IMR-90 (cell line): ENCODE data around the gene BMP8A. TPM values are rescaled to one million over a fixed set of nuclear protein-coding genes. Genes with fewer than 3 reads are reported as not detected.

Experiments
- ATAC-seq: fragments of 200-7000 bp; cut with Tn5 transposase; 2 replicates; pipeline ENCODE4 v1.9.1; 2020; ENCODE audit warnings: low read depth, mild to moderate bottlenecking, moderate library complexity
- BruUV-seq: library from RNA; stranded (reverse); fragments of 400-500 nt; replicated peaks from 2 replicates; lab custom pipeline; 2021; lab: Mats Ljungman, UMichigan
- CTCF ChIA-PET: fragments of 300-600 bp; formaldehyde crosslinking; extraction: SDS; loops from one replicate; lab custom pipeline; 2021; ENCODE audit warnings: antibody characterized with exemption; lab: Yijun Ruan, JAX
- POLR2A ChIA-PET: fragments of 300-600 bp; sonication (Branson Sonifier 250); formaldehyde crosslinking; loops from one replicate; lab custom pipeline; 2022; ENCODE audit warnings: antibody characterized with exemption; ENCODE audit not compliant: unreplicated experiment; lab: Charles Lee
- DNase-seq: peaks from one replicate; pipeline ENCODE4 v3.0.0; 2013
- H2AFZ ChIP-seq: replicated peaks from 2 replicates; pipeline ENCODE3; 2013; ENCODE audit warnings: low read length, mild to moderate bottlenecking; ENCODE audit not compliant: poor library complexity
- H2AK5ac ChIP-seq: 2 replicates; pipeline ENCODE4 v1.6.1; 2013; ENCODE audit warnings: low read depth, low read length, inconsistent platforms
- H2AK9ac ChIP-seq: replicated peaks from 2 replicates; pipeline ENCODE3; 2013; ENCODE audit warnings: mild to moderate bottlenecking, low read depth, low read length, moderate library complexity; ENCODE audit not compliant: poor library complexity
- H2BK120ac ChIP-seq: 2 replicates; pipeline ENCODE4 v1.6.1; 2013; ENCODE audit warnings: low read depth, low read length, inconsistent platforms
- H2BK15ac ChIP-seq: 3 replicates; pipeline ENCODE4 v1.6.1; 2013; ENCODE audit warnings: low read depth, low read length, inconsistent platforms
- H2BK20ac ChIP-seq: 2 replicates; pipeline ENCODE4 v1.6.1; 2013; ENCODE audit warnings: low read depth, mild to moderate bottlenecking, inconsistent platforms, low read length, moderate library complexity
- H2BK5ac ChIP-seq: 2 replicates; pipeline ENCODE4 v1.6.1; 2013; ENCODE audit warnings: mild to moderate bottlenecking, low read depth, low read length, inconsistent platforms; ENCODE audit not compliant: poor library complexity, severe bottlenecking
- H3K14ac ChIP-seq: replicated peaks from 2 replicates; pipeline ENCODE4 v1.6.1; 2013; ENCODE audit warnings: low read depth, low read length, inconsistent platforms
- H3K18ac ChIP-seq: 2 replicates; pipeline ENCODE4 v1.6.1; 2013; ENCODE audit warnings: low read depth, low read length, control low read depth
- H3K23ac ChIP-seq: 2 replicates; pipeline ENCODE4 v1.6.1; 2013; ENCODE audit warnings: low read depth, low read length, inconsistent platforms
- H3K27ac ChIP-seq: 2 replicates; pipeline ENCODE4 v1.5.1; 2013; ENCODE audit warnings: mild to moderate bottlenecking, control low read depth, low read length; ENCODE audit not compliant: insufficient read depth
- H3K27me3 ChIP-seq: 2 replicates; pipeline ENCODE4 v1.6.1; 2013; ENCODE audit warnings: low read length; ENCODE audit not compliant: control insufficient read depth, insufficient read depth
- H3K36me3 ChIP-seq: 2 replicates; pipeline ENCODE4 v1.6.1; 2013; ENCODE audit warnings: low read length, mixed read lengths; ENCODE audit not compliant: control insufficient read depth, insufficient read depth
- H3K4ac ChIP-seq: 2 replicates; pipeline ENCODE4 v1.6.1; 2013; ENCODE audit warnings: low read depth, low read length, inconsistent platforms
- H3K4me1 ChIP-seq: 2 replicates; pipeline ENCODE4 v1.6.1; 2013; ENCODE audit warnings: low read length, mixed read lengths; ENCODE audit not compliant: control insufficient read depth, insufficient read depth
- H3K4me2 ChIP-seq: 2 replicates; pipeline ENCODE4 v1.6.1; 2013; ENCODE audit warnings: low read depth, mild to moderate bottlenecking, control low read depth, low read length, moderate library complexity
- H3K4me3 ChIP-seq: 2 replicates; pipeline ENCODE4 v1.5.1; 2013; ENCODE audit warnings: low read depth, mild to moderate bottlenecking, control low read depth, low read length, moderate library complexity; ENCODE audit not compliant: insufficient read depth
- H3K56ac ChIP-seq: 2 replicates; pipeline ENCODE4 v1.6.1; 2013; ENCODE audit warnings: low read length, inconsistent platforms; ENCODE audit not compliant: insufficient read depth; ENCODE audit errors: extremely low read depth
- H3K79me1 ChIP-seq, 2 experiments: 2 replicates each; pipeline ENCODE4 v1.6.1; 2013; ENCODE audit warnings: low read length in 2 of 2, inconsistent platforms in 1 of 2, low read depth in 1 of 2
- H3K9ac ChIP-seq: 2 replicates; pipeline ENCODE4 v1.6.1; 2013; ENCODE audit warnings: low read depth, low read length, control low read depth
- H3K9me1 ChIP-seq: 2 replicates; pipeline ENCODE4 v1.6.1; 2013; ENCODE audit warnings: low read length, inconsistent platforms; ENCODE audit not compliant: insufficient read depth
- H3K9me3 ChIP-seq: 2 replicates; pipeline ENCODE4 v1.6.1; 2013; ENCODE audit warnings: low read length; ENCODE audit not compliant: control insufficient read depth, insufficient read depth
- H4K20me1 ChIP-seq: 2 replicates; pipeline ENCODE4 v1.6.1; 2013; ENCODE audit warnings: low read length, inconsistent platforms; ENCODE audit not compliant: insufficient read depth
- H4K5ac ChIP-seq: 2 replicates; pipeline ENCODE4 v1.6.1; 2013; ENCODE audit warnings: mild to moderate bottlenecking, low read depth, low read length, control low read depth
- H4K8ac ChIP-seq, 2 experiments: 2 replicates each; pipeline ENCODE4 v1.6.1; 2013; ENCODE audit warnings: low read depth in 2 of 2, low read length in 2 of 2, control low read depth in 1 of 2, inconsistent platforms in 1 of 2
- H4K91ac ChIP-seq: 2 replicates; pipeline ENCODE4 v1.6.1; 2013; ENCODE audit warnings: low read depth, low read length, inconsistent platforms; ENCODE audit not compliant: insufficient read depth
- CHD1 ChIP-seq: IDR thresholded peaks from 2 replicates; pipeline ENCODE4 v1.6.1; 2012; ENCODE audit warnings: low read depth, low read length, improper control_type of control experiment
- USF2 ChIP-seq: fragments of 150-350 bp; IDR thresholded peaks from 2 replicates; pipeline ENCODE4 v1.6.1; 2017; ENCODE audit warnings: mild to moderate bottlenecking, antibody characterized with exemption, low read length, low read depth
- WGBS, 2 experiments: methylation state at CpG; one replicate each; pipeline versions ENCODE4 v1.1.5 to v1.1.7; 2013; ENCODE audit warnings: missing lambda C conversion rate in 2 of 2; ENCODE audit not compliant: insufficient read length in 1 of 2; ENCODE audit errors: extremely low coverage in 2 of 2; 5-methylcytosine and 5-hydroxymethylcytosine counted together
- dilution Hi-C: fragments of 300-500 bp; cut with HindIII; formaldehyde crosslinking; loops from one replicate; pipeline ENCODE4 v1.14.3; 2018; ENCODE audit warnings: low sequenced_read_pairs; ENCODE audit not compliant: unreplicated experiment
- in situ Hi-C: fragments of 300-500 bp; cut with MboI; formaldehyde crosslinking; loops from 3 replicates; pipeline ENCODE4 v1.14.3; 2019; ENCODE audit warnings: low sequenced_read_pairs, inconsistent platforms, mixed read lengths
- intact Hi-C: fragments of 100-400 bp; cut with micrococcal nuclease; formaldehyde crosslinking; loops from 2 replicates; pipeline ENCODE4 v1.10.0; 2022
- polyA plus RNA-seq, 3 experiments: library from polyadenylated mRNA; depleted of rRNA; stranded (reverse); fragments of >200 nt; gene quantifications; 2 replicates each; pipeline ENCODE4 v1.2.3, GENCODE V29; 2012; ENCODE audit warnings: low replicate concordance in 1 of 3
- total RNA-seq: library from RNA; depleted of rRNA; stranded (reverse); fragments of >200 nt; gene quantifications from 2 replicates; pipeline ENCODE4 v1.2.3, GENCODE V29; 2012

Gene BMP8A
- total and polyA plus RNA-seq, 2 of the 4 experiments (the other 2 are of a cell fraction), result not detected

GRCh38 chr1:39542924-39543323, 51.5 kb downstream of the BMP8A start:
- no peak overlapping the region for H4K91ac ChIP-seq
- no peak overlapping the region for H2BK120ac ChIP-seq
- POLR2A ChIA-PET, result no interaction called here
- no peak overlapping the region for H2AK5ac ChIP-seq
- CTCF ChIA-PET, result interaction anchor here (1.0 to 1.5 kb wide), 2 partner anchors 12 to 444 kb away, joined by 4 to 5 read pairs; no protein-coding TSS in a partner anchor
- peaks cover 22% of the 10 kb centered on the region for H3K36me3 ChIP-seq
- no TSS peak for BruUV-seq
- H3K18ac ChIP-seq, result no peak overlapping the region
- H4K5ac ChIP-seq, result no peak overlapping the region
- H3K9ac ChIP-seq, result no peak overlapping the region
- no CpG with 5 or more reads among the region's 5 CpGs for WGBS, 2 experiments
- ATAC-seq, result no peak
- 0 out of 4 replicates have a peak, but pooled peaks cover 0 to 7% of the 10 kb centered on the region in 2 experiments for H3K79me1 ChIP-seq
- no peaks in the 10 kb centered on the region for H3K27me3 ChIP-seq
- no peak overlapping the region for H2AK9ac ChIP-seq
- no peak overlapping the region for H2AFZ ChIP-seq
- H3K9me1 ChIP-seq, result peaks cover 6% of the 10 kb centered on the region; the same call in 1 of the 2 replicates
- H3K4ac ChIP-seq, result no peak overlapping the region
- no peak overlapping the region for H3K14ac ChIP-seq
- H3K9me3 ChIP-seq, result no peaks in the 10 kb centered on the region
- intact Hi-C loops, result no loop called here
- no peak overlapping the region for H2BK15ac ChIP-seq
- H4K8ac ChIP-seq, result no peak overlapping the region
- dilution Hi-C loops, result no loop called here
- in situ Hi-C loops, result loop anchor here (25.0 kb wide), 1 partner anchor 681 kb away; the partner anchor contains the start of genes MYCBP and RRAGC
- H2BK20ac ChIP-seq, result no peak overlapping the region
- H4K20me1 ChIP-seq, result peaks cover 6% of the 10 kb centered on the region
- H2BK5ac ChIP-seq, result no peak overlapping the region
- H3K27ac ChIP-seq, result no peak overlapping the region
- no peak overlapping the region for H3K4me3 ChIP-seq
- no peak overlapping the region for H3K23ac ChIP-seq
- no peak for TF ChIP-seq CHD1
- TF ChIP-seq USF2, result no peak
- DNase-seq, result no peak
- H3K4me1 ChIP-seq, result peaks cover 3% of the 10 kb centered on the region
- H3K56ac ChIP-seq, result no peak overlapping the region
- H3K4me2 ChIP-seq, result no peak overlapping the region
